VCaP (cell line): ENCODE data around the gene GXYLT2.

Experiments
- H3K27ac ChIP-seq: fragments of 450-650 bp; 2 replicates; pipeline ENCODE4 v1.5.1; 2017
- TF ChIP-seq, protein P1 (sequence below): fragments of 450-650 bp; conservative IDR thresholded peaks from 2 replicates; pipeline ENCODE4 v1.5.1; 2017; ENCODE audit warnings: mild to moderate bottlenecking, moderate library complexity

Gene GXYLT2

DNA sequence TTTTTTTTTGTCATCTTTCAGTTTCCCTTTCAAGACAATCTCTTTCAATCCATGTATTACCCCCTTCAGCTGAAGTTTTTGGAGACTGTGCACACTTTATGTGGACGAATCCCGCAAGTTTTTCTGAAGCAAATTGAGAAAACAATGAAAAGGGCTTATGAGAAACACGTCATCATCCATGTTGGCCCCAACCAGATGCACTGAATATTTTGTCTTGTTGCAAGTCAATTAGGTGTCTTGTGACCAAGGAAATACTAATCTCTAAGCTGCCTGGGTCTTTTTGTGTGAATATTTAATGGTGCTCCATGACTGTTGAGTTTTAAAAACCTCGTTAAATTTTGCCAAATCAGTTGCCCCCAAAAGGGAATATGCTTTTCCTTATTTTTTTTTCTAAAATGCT lies 87.1 kb downstream of the GXYLT2 start:
- TF ChIP-seq, protein P1, sequence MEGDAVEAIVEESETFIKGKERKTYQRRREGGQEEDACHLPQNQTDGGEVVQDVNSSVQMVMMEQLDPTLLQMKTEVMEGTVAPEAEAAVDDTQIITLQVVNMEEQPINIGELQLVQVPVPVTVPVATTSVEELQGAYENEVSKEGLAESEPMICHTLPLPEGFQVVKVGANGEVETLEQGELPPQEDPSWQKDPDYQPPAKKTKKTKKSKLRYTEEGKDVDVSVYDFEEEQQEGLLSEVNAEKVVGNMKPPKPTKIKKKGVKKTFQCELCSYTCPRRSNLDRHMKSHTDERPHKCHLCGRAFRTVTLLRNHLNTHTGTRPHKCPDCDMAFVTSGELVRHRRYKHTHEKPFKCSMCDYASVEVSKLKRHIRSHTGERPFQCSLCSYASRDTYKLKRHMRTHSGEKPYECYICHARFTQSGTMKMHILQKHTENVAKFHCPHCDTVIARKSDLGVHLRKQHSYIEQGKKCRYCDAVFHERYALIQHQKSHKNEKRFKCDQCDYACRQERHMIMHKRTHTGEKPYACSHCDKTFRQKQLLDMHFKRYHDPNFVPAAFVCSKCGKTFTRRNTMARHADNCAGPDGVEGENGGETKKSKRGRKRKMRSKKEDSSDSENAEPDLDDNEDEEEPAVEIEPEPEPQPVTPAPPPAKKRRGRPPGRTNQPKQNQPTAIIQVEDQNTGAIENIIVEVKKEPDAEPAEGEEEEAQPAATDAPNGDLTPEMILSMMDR, result no peak
- H3K27ac ChIP-seq, result no peak overlapping the region

DNA sequence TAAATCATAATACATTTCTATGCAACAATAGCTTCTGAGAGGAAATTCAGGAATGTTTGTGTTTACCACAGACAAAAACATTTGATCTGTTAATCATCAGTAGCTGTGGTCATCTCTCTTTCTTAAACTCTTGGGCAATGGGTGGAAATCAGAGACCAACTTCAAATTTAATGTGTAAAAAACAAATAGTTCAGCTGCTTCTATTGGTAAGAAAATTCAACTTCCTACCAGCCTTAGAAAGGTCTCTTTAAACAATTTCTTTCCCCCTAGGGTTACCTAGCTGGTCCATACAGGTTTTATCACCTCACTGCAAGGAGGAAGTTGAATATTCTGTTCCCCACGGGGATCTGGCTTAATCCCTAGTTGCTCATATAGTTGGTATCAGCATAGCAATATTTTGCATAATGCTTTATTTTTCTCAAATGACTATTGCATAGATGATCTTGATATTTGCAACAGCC lies 88.5 kb downstream of the GXYLT2 start:
- no peak overlapping the region for H3K27ac ChIP-seq
- TF ChIP-seq, protein P1, result no peak

DNA sequence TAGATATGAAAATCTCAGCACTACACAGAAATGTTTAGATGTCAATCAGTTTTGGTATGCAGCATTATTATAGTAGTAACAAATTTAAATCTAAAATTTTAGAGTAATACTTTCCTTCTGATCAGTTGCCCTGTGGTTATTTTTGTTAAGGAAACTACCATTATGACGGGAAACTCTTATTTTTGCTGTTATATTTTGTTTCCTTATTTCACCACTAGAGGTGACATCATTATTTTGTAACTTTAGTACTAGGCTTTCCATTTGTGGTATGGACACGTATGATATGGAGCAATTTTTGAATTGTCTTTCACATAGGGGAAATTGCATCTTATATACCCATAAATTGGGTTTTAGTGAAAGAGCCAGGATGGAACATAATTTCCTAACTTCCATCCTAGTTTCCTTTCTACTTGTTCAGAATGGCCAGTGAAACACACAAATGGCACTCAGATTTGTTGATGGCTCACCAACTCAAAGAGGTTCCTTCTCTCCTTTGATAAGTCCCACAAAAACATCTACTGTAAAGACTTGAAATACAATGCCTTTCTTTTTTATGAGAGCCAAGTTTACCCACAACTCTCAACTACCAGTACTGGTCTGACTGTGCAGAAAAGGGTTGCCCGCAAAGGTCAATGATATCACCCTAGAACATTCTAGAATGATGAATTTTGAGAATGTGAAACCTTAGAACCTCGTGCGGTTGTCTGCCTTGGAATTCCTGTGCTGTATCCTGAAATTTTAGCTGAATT lies 89.4 kb downstream of the GXYLT2 start:
- TF ChIP-seq, protein P1, result no peak
- H3K27ac ChIP-seq, result no peak overlapping the region

DNA sequence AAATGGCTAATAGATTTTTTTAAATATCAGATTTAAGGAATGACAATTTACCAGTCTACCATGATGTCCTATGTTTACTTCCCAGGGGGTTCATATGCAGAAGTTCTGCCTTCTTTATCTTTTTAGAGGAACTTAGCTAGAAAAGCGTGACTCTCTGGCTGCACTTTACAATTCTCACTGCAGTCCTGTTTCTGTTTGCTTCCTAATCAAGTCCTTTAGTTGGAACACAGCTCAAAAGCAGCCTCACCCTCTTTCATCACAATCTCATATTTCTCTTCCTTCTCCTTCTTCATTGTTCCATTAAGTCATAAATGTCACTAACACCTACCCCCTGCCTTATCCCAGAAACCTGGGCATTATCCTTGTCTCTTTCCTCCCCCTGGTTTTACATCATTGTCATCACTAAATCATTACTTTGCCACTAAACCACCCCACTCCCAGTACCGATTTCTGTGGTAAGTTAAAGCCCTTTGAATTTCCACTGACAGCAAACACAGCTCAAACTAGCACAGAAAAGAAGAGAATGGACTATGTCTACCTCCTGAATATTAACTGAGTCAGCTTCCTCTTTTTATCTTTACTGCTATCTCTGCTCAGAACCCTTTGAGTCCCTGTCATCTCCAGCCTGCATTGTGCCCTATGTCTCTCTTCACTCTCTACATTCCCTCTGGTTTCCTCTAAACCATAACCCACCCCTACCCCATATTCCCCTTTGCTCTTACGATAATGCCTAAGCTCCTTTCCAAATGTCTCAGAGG lies 94.9 kb downstream of the GXYLT2 start:
- H3K27ac ChIP-seq, result no peak overlapping the region
- TF ChIP-seq, protein P1, result no peak

DNA sequence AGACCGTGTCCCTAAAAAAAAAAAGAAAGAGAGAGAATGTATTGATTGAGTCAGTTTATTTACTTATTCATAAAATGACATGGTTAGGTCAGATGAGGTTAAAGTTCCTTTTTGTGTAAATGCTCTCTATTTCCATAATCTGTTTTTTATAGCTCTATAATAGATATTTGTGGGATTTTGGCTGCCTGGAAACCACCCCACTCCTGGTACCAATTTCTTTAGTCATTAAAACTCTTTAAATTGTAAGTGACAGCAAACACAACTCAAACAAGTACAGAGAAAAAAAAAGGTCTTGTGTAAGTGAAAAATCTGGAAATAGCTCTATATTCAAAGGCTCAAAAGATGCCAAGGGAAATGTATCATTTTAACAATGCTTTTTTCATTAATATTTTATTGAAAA lies 97.7 kb downstream of the GXYLT2 start:
- TF ChIP-seq, protein P1, result no peak
- H3K27ac ChIP-seq, result no peak overlapping the region

DNA sequence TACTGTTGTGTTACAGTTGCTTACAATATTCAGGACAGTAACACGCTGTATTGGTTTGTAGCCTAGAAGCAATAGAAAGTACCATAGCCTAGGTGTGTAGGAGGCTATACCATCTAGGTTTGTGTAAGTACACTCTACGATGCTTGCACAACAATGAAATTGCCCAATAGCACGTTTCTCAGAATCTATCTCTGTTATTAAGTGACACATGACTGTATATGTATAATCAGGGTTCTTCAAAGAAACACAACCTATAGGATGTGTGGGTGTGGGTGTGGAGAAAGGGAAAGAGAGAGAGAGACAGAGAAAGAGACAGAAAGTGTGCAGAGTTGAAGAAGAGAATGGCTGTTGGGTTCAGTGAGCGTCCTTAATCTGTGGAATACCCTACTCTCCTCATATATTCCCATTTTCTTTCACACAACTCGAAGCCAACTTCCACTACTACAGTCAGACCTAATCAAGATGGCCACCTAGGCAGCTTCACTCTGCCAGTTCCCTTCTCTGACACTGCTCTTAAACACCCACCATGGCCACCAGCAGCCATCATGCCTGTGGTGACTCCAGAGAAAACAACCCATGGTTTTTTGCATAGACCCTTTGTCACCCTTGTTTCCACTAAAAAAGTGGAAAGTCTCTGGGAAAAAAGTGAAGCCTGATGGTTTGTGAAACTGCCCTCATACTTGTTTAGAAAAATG lies 103.0 kb downstream of the GXYLT2 start:
- TF ChIP-seq, protein P1, result no peak
- H3K27ac ChIP-seq, result no peak overlapping the region

DNA sequence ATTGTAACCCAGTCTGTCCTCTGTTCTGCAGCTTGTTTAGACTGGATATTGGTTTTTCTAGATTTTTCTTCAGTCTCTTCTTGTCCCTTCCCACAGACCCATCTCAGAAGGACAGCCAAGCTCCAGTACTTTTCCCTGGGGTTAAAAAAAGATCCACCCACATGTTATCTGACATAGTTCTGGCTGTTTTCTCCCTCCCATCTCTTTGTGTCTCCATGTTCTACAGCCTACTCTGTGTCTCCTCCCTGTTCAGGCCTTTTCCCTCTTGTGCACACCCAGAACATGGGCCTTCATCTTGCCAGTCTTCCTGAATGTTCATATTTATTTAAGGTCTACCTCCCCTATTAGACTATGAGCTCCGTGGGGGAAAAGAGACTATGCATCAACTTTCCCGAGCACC lies 103.7 kb downstream of the GXYLT2 start:
- TF ChIP-seq, protein P1, result no peak
- H3K27ac ChIP-seq, result no peak overlapping the region
